Thyroid gland (tissue), 4 donors: ENCODE data around the gene CERK.

Experiments
- CTCF ChIP-seq, 6 experiments: fragments of 200-600 bp in 3 of 6; fragments of 450-650 bp in 3 of 6; sonication (generic) in 3 of 6; IDR thresholded peaks; one replicate each; pipeline ENCODE4 v1.5.1; 2016 to 2019; ENCODE audit warnings: antibody characterized with exemption in 6 of 6, mild to moderate bottlenecking in 2 of 6, inconsistent platforms in 1 of 6, moderate library complexity in 1 of 6
- POLR2A ChIP-seq, 2 donors: fragments of 450-650 bp; IDR thresholded peaks; one replicate each; pipeline ENCODE4 v1.6.1; 2017; ENCODE audit warnings: antibody characterized with exemption in 2 of 2, mild to moderate bottlenecking in 2 of 2, moderate library complexity in 1 of 2

GRCh38 chr22:46756097-46756496, 18.0 kb upstream of the CERK start:
- TF ChIP-seq CTCF (IDR thresholded peaks at IDR 0.05) (no peak), POLR2A (IDR thresholded peaks at IDR 0.05) (no peak)
